ENCODE data around the gene SRGN.
"Not testable (repeated sequence)": the region's sequence is repeated elsewhere in the genome, so short reads cannot be mapped to it uniquely, and the experiment has no call there.

Gene SRGN

GRCh38 chr10:69091143-69091651, 3.3 kb downstream of the SRGN start:
- no peak for DNase-seq

GRCh38 chr10:69092959-69093850, 5.3 kb downstream of the SRGN start:
- peak in 4 of 5 experiments; percentile 63 to 89 (median 74) for DNase-seq

- DNase-seq, result no peak
These were observed 6.0 kb downstream of the SRGN start for GRCh38 chr10:69093933-69094332.

- DNase-seq, result no peak
These were observed 8.1 kb downstream of the SRGN start for GRCh38 chr10:69096045-69096444.

- DNase-seq, result no peak
These were observed 9.8 kb downstream of the SRGN start for GRCh38 chr10:69097729-69098128.

GRCh38 chr10:69100136-69100872, 12.4 kb downstream of the SRGN start:
- DNase-seq, result no peak

GRCh38 chr10:69101451-69102095, 13.7 kb downstream of the SRGN start:
- no peak for DNase-seq

GRCh38 chr10:69102440-69102839, 14.5 kb downstream of the SRGN start:
- DNase-seq, result no peak

GRCh38 chr10:69103784-69104183, 15.9 kb downstream of the SRGN start:
- DNase-seq, result no peak

- no peak for DNase-seq
These were observed 17.3 kb downstream of the SRGN start for GRCh38 chr10:69104994-69105790.

- DNase-seq, result no peak
These were observed 19.2 kb downstream of the SRGN start for GRCh38 chr10:69107176-69107490.

- no peak for DNase-seq
These were observed 19.8 kb downstream of the SRGN start for GRCh38 chr10:69107699-69108098.

GRCh38 chr10:69119896-69120295, 32.0 kb downstream of the SRGN start:
- DNase-seq, result no peak

- no peak for DNase-seq
These were observed 35.4 kb downstream of the SRGN start for GRCh38 chr10:69123306-69123746.

GRCh38 chr10:69123747-69124562, 36.1 kb downstream of the SRGN start, which contains the start of gene VPS26A:
VPS26A (plus strand) TSS chr10:69124178; CDS start chr10:69124278, 100 bp downstream.
- DNase-seq, result peak; percentile 97 to 98 (median 98)

- peak in 3 of 5 experiments; percentile 32 to 86 (median 34) for DNase-seq
These were observed 36.8 kb downstream of the SRGN start for GRCh38 chr10:69124563-69125268.

GRCh38 chr10:69125554-69125953, 37.7 kb downstream of the SRGN start:
- DNase-seq, result no peak

GRCh38 chr10:69130251-69130650, 42.3 kb downstream of the SRGN start:
- no peak for DNase-seq

- DNase-seq, result no peak
These were observed 52.1 kb downstream of the SRGN start for GRCh38 chr10:69139961-69140360.

GRCh38 chr10:69141304-69141703, 53.4 kb downstream of the SRGN start:
- DNase-seq, result no peak

- DNase-seq, result not testable (repeated sequence)
These were observed 54.2 kb downstream of the SRGN start for GRCh38 chr10:69142074-69142473.
